T1000 (cell line): ENCODE measurements around the gene SLC17A6.

Experiments
- DNase-seq: peaks from one replicate; lab custom pipeline; 2025; ENCODE audit warnings: mixed read lengths; lab: John Stamatoyannopoulos, UW

Gene SLC17A6

GRCh38 chr11:22389526-22390282, 51.5 kb downstream of the SLC17A6 start:
- DNase-seq: no peak

DNA sequence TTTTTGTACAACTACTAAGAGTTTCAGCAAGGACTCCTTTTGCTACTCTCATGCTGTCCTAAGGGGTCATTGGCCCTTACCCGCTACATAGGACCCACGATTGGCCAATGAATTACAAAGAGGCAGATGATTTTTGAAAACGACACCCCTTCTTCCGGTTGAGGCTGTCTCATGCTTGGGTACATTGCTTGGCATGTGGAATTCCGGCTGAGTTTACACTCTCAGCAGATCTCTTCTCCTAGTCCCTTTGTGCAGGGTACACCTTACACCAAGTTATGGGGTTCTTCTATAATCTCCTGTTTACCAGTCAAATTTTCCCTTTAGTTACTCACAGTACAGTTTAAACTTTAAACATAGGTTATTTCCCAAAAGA, 52.1 kb downstream of the SLC17A6 start:
- DNase-seq: no peak

GRCh38 chr11:22392561-22392960, 54.4 kb downstream of the SLC17A6 start:
- no peak for DNase-seq

DNA sequence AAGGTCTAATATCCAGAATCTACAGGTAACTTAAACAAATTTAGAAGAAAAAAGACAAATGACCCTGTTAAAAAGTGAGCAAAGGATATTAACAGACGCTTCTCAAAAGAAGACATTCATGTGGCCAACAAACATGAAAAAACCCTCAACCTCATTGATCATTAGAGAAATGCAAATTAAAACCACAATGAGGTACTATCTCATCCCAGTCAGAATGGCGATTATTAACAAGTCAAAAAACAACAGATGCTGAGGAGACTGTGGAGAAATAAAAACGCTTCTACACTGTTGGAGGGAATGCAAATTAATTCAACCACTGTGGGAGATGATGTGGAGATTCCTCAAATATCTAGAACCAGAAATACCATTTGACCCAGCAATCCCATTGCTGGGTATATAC, 67.2 kb downstream of the SLC17A6 start:
- no peak for DNase-seq

DNA sequence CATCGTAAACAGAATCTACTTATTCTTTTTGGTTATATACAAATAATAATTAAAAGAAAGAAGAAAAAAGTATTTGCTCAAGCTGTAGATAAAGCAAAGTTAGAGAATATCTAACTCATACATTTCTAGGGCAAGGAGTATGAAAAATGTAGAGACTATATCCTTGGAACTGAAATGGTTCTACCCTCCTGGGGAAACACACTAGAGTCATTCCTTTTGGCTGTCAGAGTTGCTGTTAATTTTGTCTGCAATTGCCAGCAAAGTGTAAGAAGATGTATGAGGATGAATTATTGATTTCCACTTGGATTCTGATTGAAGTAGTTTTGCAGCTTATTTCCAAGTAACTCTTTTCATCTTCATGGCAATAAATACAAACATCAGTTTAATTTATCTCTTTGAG, 69.1 kb downstream of the SLC17A6 start:
- no peak for DNase-seq

DNA sequence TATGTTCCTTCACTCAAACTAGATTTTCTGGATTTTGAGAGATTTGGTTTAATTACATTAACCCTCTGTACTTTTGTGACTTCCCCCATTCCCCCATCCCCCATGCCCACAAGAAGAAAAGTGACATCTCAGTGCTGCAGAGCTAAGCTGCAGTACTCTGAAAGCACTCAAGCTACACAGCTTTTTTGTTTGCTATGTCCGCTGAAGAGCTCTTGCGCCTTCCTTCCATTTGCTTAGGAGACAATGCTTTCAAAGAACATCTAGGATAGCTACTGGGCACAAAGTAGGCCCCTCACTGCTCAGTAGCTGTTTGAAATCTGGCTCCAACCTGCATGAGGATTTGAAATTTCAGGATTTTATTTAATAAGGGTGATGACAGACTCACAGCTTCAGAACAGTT, 69.7 kb downstream of the SLC17A6 start:
- no peak for DNase-seq

DNA sequence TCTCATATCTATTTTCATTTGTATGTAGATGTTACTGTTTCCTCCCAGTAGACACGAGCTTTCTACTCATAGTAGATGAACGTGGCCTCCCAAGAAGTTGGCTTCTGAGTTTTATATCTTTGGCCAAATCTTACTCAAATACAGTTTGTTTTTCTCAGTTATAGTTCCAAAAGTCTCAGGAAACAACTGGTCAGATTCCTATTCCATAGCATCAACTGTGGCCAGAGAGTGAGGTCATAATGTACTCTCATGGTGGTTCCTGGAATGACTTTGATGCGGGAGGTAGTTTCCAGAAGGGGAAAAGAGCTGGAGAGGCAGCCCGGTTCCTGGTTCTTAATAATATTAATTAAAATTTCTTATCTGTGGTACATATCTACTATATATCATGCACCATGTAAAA, 77.3 kb downstream of the SLC17A6 start:
- DNase-seq: no peak

DNA sequence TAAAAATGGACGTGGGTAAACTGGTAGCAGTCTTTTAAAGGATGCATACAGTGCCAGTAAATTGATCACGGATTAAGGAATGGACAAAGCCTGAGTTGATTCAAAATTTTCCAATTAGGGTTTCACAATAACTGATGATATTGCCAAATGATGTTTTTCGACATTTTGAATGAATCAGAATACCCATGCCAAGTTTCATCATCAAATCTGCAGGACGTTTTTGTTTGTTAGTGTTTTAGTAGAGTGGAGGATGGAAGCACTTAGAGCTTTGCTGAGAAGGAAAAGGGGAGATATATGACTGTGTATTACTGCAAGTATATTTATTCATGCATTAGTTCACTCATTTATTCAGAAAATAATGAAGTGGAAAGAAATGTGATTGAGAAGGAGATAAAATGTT, 78.3 kb downstream of the SLC17A6 start:
- no peak for DNase-seq

DNA sequence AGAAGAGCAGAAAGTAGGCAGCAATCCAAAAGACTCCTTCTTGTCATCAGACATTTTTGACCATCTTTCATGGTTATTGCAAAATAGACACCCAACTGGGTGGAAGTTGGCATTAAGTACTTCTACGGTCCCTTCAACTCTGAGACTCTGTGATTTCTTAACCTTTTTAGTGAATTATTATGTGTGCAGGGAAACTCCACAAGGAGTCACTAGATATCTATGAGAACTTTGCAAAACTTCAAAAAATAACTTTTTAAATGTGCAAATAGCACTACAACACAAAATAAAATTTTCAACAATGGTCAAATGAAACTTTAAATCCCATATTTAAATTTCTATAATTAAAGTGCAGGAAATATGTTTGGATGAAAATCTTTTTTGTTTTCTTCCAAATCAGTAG, 88.7 kb downstream of the SLC17A6 start:
- no peak for DNase-seq
